GM21515 (cell line): Measurements from ENCODE around the gene PIP4K2A.

Experiments
- ATAC-seq: cut with Tn5 transposase; IDR thresholded peaks from one replicate; pipeline ENCODE4 v1.9.1; 2021; ENCODE audit not compliant: unreplicated experiment

The PIP4K2A gene

DNA sequence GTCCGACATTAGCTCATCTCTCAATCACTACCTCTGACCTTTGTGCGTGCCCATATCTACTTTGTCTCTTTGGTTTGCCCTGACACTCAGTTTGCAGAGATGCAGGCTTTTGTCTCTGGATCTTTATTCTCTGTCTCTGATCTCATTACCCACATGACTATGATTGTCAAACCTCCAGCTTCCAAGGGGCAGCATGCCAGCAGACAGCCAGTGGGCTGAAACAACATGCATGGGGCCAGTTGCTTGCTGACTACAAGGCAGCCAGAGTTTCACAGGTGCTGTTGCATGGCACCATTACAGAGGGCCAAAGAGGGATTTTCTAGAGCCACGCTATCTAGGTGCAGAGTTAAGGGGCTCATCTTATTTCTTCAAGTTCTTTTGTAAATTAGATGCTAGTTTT is 222.9 kb downstream of the PIP4K2A start:
- ATAC-seq: no peak

DNA sequence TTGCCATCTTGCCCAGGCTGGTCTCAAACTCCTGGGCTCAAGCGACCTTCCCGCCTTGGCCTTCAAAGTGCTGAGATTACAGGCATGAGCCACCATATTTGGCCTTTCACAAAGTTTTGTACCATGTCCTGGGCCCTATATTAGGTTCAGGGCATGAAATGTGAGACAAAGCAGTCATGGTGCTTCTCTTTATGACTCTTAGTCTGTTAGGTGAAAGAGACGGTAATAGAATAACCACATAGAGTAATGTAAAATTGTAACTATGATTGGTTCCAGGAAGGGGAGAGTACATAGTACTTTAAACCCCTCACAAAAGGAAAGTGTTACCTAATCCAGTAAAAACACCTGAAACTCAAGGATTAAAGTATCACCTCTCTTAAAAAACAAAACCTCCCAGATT is 224.4 kb downstream of the PIP4K2A start:
- no peak for ATAC-seq

DNA sequence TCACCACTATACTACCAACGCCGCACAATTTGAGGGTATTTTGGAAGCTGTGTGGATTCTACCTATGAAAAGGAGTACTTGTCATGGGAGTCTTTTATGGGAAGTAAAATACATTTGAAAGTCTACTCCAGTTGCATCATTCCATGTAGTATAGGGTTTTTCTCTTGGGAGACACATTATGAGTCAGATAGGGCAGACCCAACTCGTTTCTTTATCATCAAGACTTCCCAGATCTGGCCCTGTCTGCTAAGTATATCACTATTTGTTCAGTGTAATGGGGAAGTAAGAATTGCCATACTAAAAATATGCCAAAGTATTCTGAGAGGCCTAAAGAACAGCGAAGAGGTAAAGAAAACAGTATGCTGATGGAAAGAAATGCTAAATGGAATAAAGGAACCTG is 224.9 kb downstream of the PIP4K2A start:
- ATAC-seq: no peak

- no peak for ATAC-seq
Measured at GRCh38 chr10:22486431-22486830, 227.9 kb downstream of the PIP4K2A start.
